NCI-H2107 treated with DMSO at 0.1 percent for 48 hours (cell line): ENCODE results near the gene TOR4A.

Experiments
- DNase-seq: peaks from one replicate; lab custom pipeline; 2025; ENCODE audit not compliant: unreplicated experiment; lab: John Stamatoyannopoulos, UW

TOR4A gene

GRCh38 chr9:137277329-137278041 is at the start of gene TOR4A:
TSS of gene TOR4A (plus strand) at chr9:137277726. CDS start at chr9:137278690, 964 bp downstream.
- no peak for DNase-seq

GRCh38 chr9:137227853-137228505 is 49.5 kb upstream of the TOR4A start:
- DNase-seq, result no peak

GRCh38 chr9:137228506-137228967 is 49.0 kb upstream of the TOR4A start:
- DNase-seq, result no peak

- DNase-seq, result no peak
Observed at GRCh38 chr9:137228968-137229896, 48.3 kb upstream of the TOR4A start.

- no peak for DNase-seq
Observed at GRCh38 chr9:137229903-137230704, 47.4 kb upstream of the TOR4A start.

- DNase-seq, result no peak
Observed at GRCh38 chr9:137230705-137231371, 46.7 kb upstream of the TOR4A start, which contains the start of gene SLC34A3. TSS of gene SLC34A3 (plus strand) at chr9:137230901. CDS start at chr9:137231703, 802 bp downstream.

GRCh38 chr9:137231372-137232039 is 46.0 kb upstream of the TOR4A start:
- DNase-seq, result no peak

- no peak for DNase-seq
Observed at GRCh38 chr9:137232101-137232500, 45.4 kb upstream of the TOR4A start.

- DNase-seq, result no peak
Observed at GRCh38 chr9:137232510-137232909, 45.0 kb upstream of the TOR4A start.

GRCh38 chr9:137233143-137233980 is 44.2 kb upstream of the TOR4A start:
- DNase-seq, result no peak

- DNase-seq, result no peak
Observed at GRCh38 chr9:137234055-137234697, 43.4 kb upstream of the TOR4A start.

- no peak for DNase-seq
Observed at GRCh38 chr9:137234758-137235423, 42.6 kb upstream of the TOR4A start.

- DNase-seq, result no peak
Observed at GRCh38 chr9:137235424-137236237, 41.9 kb upstream of the TOR4A start.

GRCh38 chr9:137236238-137236935 is 41.1 kb upstream of the TOR4A start:
- DNase-seq, result peak; percentile 81

- DNase-seq, result peak; percentile 82
Observed at GRCh38 chr9:137236936-137237421, 40.5 kb upstream of the TOR4A start.
